Kidney capillary endothelial cell (primary cell): ENCODE results near the gene COPA.

Source experiments
- DNase-seq: peaks from one replicate; pipeline ENCODE4 v3.0.0-alpha.2; 2018; ENCODE audit warnings: low spot score

The COPA gene

GRCh38 chr1:160362168-160362957 lies 19.3 kb upstream of the COPA start:
- no peak for DNase-seq

- no peak for DNase-seq
These were observed 18.7 kb upstream of the COPA start for GRCh38 chr1:160361814-160362167.

DNA sequence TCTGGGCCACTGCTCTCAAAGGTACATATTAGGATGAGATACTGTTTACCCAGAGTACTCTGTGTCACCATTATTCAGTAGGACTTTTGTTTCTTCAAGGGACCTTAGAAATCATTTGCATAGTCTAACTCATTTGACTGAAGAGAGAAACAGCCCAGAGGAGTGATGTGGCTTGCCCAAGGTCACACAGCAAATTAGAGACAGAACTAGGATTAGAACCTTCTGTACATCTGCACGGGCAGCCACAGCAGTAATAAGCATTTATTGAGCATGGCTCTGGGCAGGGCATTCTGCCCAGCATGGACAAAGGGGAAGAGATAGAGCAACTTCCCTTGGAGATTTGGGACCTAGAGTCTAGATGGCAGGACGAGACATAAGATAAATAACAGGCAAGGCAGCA lies 18.1 kb upstream of the COPA start:
- DNase-seq, result no peak

- DNase-seq, result no peak
These were observed 17.2 kb upstream of the COPA start for GRCh38 chr1:160360227-160360695.

GRCh38 chr1:160359559-160360226 lies 16.6 kb upstream of the COPA start:
- DNase-seq, result no peak

GRCh38 chr1:160358073-160358472 lies 15.0 kb upstream of the COPA start:
- DNase-seq, result no peak

- no peak for DNase-seq
These were observed 14.4 kb upstream of the COPA start for GRCh38 chr1:160357286-160358002.

- peak; percentile 33 for DNase-seq
These were observed 11.4 kb upstream of the COPA start for GRCh38 chr1:160354388-160354985.

- no peak for DNase-seq
These were observed 10.2 kb upstream of the COPA start for GRCh38 chr1:160353223-160353622.

GRCh38 chr1:160352555-160352954 lies 9.5 kb upstream of the COPA start:
- DNase-seq, result no peak

DNA sequence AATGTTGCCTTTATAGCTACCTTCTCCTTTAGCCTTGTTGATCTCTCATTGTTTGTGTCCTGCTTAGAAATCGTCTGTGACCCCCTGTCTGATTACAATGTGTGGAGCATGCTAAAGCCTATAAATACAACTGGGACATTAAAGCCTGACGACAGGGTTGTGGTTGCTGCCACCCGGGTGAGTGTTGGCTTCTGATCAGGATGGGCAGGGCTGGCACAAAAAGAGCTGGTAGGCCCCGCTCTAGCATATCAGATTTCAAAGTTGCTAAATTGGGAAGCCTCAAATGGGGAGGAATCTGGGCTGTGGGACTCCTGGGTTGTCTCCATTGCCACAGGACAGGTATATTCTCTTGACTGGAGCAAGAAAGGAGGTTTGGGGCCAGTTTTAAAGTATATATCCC lies 8.6 kb upstream of the COPA start:
- DNase-seq, result no peak

- DNase-seq, result no peak
These were observed 3.9 kb upstream of the COPA start for GRCh38 chr1:160346958-160347357.

GRCh38 chr1:160346463-160346862 lies 3.4 kb upstream of the COPA start:
- no peak for DNase-seq

DNA sequence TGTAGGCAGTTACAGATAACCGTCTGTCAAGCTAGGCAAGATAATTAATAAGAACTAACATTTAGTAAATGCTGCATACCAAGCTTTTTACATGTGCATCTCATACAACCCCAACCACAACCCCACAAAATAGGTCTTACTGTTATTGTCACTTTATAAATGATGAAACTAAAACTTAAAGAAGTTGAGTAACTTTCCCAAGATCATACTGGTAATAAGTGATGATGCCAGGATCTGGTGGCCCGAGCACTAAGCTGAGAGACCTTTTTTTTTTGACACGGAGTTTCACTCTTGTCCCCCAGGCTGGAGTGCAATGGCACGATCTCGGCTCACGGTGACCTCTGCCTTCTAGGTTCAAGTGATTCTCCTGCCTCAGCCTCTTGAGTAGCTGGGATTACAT lies 1.9 kb upstream of the COPA start:
- no peak for DNase-seq

DNA sequence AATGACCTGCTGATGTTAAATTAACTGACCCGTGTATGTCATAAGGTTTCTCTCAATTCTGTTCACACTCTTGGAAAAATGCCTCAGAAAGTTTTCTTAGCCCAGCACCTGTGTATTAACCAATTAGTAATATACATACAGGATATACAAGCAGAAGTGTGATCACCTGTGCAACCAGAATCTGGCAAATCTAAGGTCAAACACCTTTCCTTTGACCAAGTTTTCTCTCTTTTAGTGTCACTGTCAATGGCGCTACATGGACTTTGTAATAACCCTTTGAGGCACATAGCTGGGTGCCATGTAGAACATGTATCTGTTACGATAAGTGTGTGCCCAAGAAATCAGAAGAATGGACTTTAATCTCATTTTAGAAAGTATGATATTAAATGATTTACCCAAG lies 1.2 kb upstream of the COPA start:
- DNase-seq, result no peak

- peak; percentile 28 for DNase-seq
These were observed 524 bp downstream of the COPA start for GRCh38 chr1:160342526-160342925.

DNA sequence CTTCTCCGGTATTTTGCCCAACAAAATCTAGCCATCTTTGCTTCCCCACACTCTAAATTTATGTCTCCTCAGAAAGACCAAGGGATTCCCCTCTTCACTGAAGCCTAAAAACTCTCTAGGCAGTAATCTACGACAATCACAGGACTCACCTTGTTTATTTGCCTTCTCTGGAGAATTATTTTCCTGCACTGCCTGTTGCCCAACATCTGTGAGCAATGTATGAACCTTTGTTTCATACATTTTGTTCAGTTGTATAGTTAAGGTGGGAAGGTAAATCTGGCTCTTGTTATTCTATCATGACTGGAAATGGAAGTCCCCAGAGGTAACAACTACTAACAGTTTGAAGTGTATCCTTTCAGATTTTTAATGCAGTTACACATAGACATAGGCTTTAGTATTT lies 2.2 kb downstream of the COPA start:
- DNase-seq, result no peak

- DNase-seq, result no peak
These were observed 2.9 kb downstream of the COPA start for GRCh38 chr1:160340146-160340545.

DNA sequence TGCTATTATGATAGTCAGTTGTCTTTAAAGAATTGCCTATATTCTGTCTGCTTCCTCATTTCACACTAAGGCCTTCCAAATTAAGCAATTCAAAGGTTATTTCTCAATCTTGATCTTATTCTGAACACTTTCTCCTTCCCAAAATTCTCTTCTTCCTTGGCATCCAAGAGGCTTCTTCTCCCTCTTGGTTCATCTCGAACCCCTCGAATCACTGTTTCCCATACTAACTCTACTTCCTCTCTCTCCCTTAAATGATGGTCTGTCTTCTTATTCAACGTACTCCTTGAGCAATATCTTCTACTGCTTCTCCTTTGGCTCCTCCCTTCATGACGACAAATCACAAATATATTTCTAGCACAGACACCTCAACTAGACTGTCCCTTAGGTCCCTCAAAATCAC lies 4.5 kb downstream of the COPA start:
- no peak for DNase-seq

DNA sequence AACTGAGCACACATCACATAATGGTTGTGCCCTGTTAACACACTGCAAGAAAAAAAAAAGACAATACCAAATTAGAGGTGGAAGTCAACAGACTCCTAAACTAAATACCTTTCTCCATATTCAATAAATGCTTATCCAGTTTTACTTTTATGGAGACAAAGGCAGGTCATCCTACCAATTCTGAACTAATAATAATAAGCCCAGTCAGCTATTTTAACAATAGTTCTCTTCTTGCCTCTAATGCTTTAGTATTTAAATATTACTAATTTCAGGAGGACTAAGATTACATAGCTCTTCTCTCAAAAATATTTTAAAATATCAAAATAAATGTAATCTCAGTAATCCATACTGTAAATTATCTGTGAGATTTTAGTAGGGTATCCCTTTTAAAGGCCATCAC lies 10.5 kb downstream of the COPA start:
- DNase-seq, result no peak

DNA sequence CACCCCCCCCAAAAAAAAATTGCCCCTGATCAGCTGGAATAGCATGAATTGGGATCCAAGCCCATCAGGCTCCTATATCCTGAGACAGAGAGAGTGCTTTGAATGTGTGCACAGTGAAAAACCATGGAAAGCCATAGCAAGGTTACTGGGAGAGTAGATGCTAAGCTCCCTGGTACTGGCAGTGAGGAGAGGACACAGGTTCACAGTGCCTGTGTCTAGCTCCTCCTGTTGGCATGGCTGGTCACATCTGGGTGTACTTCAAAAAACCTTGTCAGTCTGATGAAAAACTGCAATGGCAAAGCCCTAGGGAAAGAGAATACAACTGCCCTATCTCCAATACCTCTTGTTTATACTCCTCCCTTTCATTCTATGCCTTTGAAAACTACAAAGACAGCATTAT lies 12.9 kb downstream of the COPA start:
- no peak for DNase-seq

DNA sequence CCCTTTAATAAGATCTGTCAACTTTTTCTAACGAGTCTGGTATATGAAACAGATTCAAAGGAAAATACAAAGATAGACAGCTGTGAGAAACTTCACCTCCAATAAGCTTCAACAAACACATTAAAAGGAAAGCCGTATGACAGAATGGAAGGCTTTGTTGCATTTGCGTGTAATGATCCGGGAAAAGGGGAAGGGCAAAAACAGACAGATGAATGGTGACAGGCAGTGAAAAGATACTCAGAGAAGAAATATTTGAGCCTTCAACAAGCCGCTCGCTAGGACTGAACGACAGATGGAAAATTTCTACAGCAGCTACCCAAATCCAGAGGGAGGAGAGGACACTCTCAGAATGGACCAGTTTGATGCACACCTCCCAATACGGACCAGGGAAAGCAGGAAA lies 14.9 kb downstream of the COPA start:
- no peak for DNase-seq

DNA sequence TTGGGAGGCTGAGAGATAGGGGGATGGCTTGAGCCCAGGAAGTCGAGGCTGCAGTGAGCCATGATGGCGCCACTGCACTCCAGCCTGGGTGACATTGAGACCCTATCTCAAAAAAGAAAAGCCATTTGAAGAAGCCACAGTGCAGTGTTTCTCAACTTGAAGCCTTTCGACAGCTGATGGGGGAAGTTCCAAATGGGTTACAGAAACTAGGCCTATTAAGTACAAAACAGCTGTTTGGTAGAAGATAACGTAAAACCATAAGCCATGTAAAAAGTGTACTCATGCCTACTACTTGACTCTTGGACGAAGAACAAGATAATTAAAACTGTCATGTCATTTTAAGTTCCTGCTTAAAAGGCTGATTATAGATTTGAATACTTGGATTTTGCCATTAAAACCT lies 16.6 kb downstream of the COPA start:
- no peak for DNase-seq
